COLO829 (cell line): Measurements from ENCODE around the gene ADCY3.

Source experiments
- DNase-seq: peaks from one replicate; pipeline ENCODE4 v3.0.0; 2012; ENCODE audit warnings: low spot score

ADCY3 gene

GRCh38 chr2:24920098-24920808 is at the start of gene ADCY3:
Gene ADCY3, minus strand, starts transcription at chr2:24920237. Its CDS starts 1,250 bp downstream, at chr2:24918987.
- peak; percentile 40 for DNase-seq

GRCh38 chr2:24969784-24970183 is 49.7 kb upstream of the ADCY3 start:
- DNase-seq, result no peak

GRCh38 chr2:24961903-24962302 is 41.9 kb upstream of the ADCY3 start:
- no peak for DNase-seq

GRCh38 chr2:24959761-24960160 is 39.7 kb upstream of the ADCY3 start:
- DNase-seq, result no peak

GRCh38 chr2:24958411-24958935 is 38.4 kb upstream of the ADCY3 start:
- DNase-seq, result no peak

GRCh38 chr2:24957976-24958375 is 37.9 kb upstream of the ADCY3 start:
- no peak for DNase-seq

GRCh38 chr2:24957221-24957620 is 37.2 kb upstream of the ADCY3 start:
- DNase-seq, result no peak

GRCh38 chr2:24955921-24956320 is 35.9 kb upstream of the ADCY3 start:
- no peak for DNase-seq

- no peak for DNase-seq
These were observed 35.2 kb upstream of the ADCY3 start for GRCh38 chr2:24955232-24955631.

- no peak for DNase-seq
These were observed 30.1 kb upstream of the ADCY3 start for GRCh38 chr2:24950102-24950501.

- no peak for DNase-seq
These were observed 28.5 kb upstream of the ADCY3 start for GRCh38 chr2:24948506-24948905.

- no peak for DNase-seq
These were observed 27.6 kb upstream of the ADCY3 start for GRCh38 chr2:24947561-24948157.

GRCh38 chr2:24945907-24946306 is 25.9 kb upstream of the ADCY3 start:
- no peak for DNase-seq

- no peak for DNase-seq
These were observed 23.5 kb upstream of the ADCY3 start for GRCh38 chr2:24943427-24944053.

GRCh38 chr2:24939353-24939752 is 19.3 kb upstream of the ADCY3 start:
- no peak for DNase-seq

GRCh38 chr2:24937236-24937635 is 17.2 kb upstream of the ADCY3 start:
- no peak for DNase-seq

- DNase-seq, result no peak
These were observed 15.1 kb upstream of the ADCY3 start for GRCh38 chr2:24935145-24935544.

GRCh38 chr2:24932715-24933114 is 12.7 kb upstream of the ADCY3 start:
- no peak for DNase-seq

- DNase-seq, result no peak
These were observed 10.7 kb upstream of the ADCY3 start for GRCh38 chr2:24930768-24931167.

- DNase-seq, result no peak
These were observed 9.2 kb upstream of the ADCY3 start for GRCh38 chr2:24929230-24929629.

GRCh38 chr2:24928036-24928435 is 8.0 kb upstream of the ADCY3 start:
- no peak for DNase-seq

- no peak for DNase-seq
These were observed 6.7 kb upstream of the ADCY3 start for GRCh38 chr2:24926602-24927252.

GRCh38 chr2:24926220-24926601 is 6.2 kb upstream of the ADCY3 start:
- no peak for DNase-seq
